ENCODE data around the gene KAZALD1.
A peak's percentile ranks its signal among the peaks of the same experiment; 100 is the strongest.

KAZALD1 gene

GRCh38 chr10:101047268-101047667, 14.5 kb upstream of the KAZALD1 start:
- in situ Hi-C loops (cut with HindIII; ENCODE audit: low sequenced_read_pairs), result no loop called here
- H3K4me3 ChIP-seq (ENCODE audit: low read depth, low read length), result no peak overlapping the region
- DNase-seq (ENCODE audit: low read depth), result no peak
- TF ChIP-seq CTCF (IDR thresholded peaks at IDR 0.05; ENCODE audit: low read depth, low read length, missing control alignments), result no peak

GRCh38 chr10:101047961-101048892, 13.6 kb upstream of the KAZALD1 start:
- DNase-seq (ENCODE audit: low read depth), result no peak
- peak; percentile 5 for TF ChIP-seq CTCF (IDR thresholded peaks at IDR 0.05; ENCODE audit: low read depth, low read length, missing control alignments)
- in situ Hi-C loops (cut with HindIII; ENCODE audit: low sequenced_read_pairs), result no loop called here
- no peak overlapping the region for H3K4me3 ChIP-seq (ENCODE audit: low read depth, low read length)

GRCh38 chr10:101050208-101051069, 11.3 kb upstream of the KAZALD1 start:
- H3K4me3 ChIP-seq (ENCODE audit: low read depth, low read length), result peak overlapping the region; percentile 27
- in situ Hi-C loops (cut with HindIII; ENCODE audit: low sequenced_read_pairs), result no loop called here
- peak; percentile 86 for TF ChIP-seq CTCF (IDR thresholded peaks at IDR 0.05; ENCODE audit: low read depth, low read length, missing control alignments)
- DNase-seq (ENCODE audit: low read depth), result no peak

- in situ Hi-C loops (cut with HindIII; ENCODE audit: low sequenced_read_pairs), result no loop called here
- no peak overlapping the region for H3K4me3 ChIP-seq (ENCODE audit: low read depth, low read length)
- DNase-seq (ENCODE audit: low read depth), result peak; percentile 57
- TF ChIP-seq CTCF (IDR thresholded peaks at IDR 0.05; ENCODE audit: low read depth, low read length, missing control alignments), result no peak
Measured at GRCh38 chr10:101052285-101052684, 9.5 kb upstream of the KAZALD1 start.

- H3K4me3 ChIP-seq (ENCODE audit: low read depth, low read length), result no peak overlapping the region
- no peak for DNase-seq (ENCODE audit: low read depth)
- TF ChIP-seq CTCF (IDR thresholded peaks at IDR 0.05; ENCODE audit: low read depth, low read length, missing control alignments), result no peak
- in situ Hi-C loops (cut with HindIII; ENCODE audit: low sequenced_read_pairs), result no loop called here
Measured at GRCh38 chr10:101053516-101053915, 8.3 kb upstream of the KAZALD1 start.

- no peak overlapping the region for H3K4me3 ChIP-seq (ENCODE audit: low read depth, low read length)
- in situ Hi-C loops (cut with HindIII; ENCODE audit: low sequenced_read_pairs), result no loop called here
- no peak for DNase-seq (ENCODE audit: low read depth)
- TF ChIP-seq CTCF (IDR thresholded peaks at IDR 0.05; ENCODE audit: low read depth, low read length, missing control alignments), result no peak
Measured at GRCh38 chr10:101054351-101054750, 7.4 kb upstream of the KAZALD1 start.
